ENCODE data around the gene PPA1.

PPA1 gene

GRCh38 chr10:70212879-70213278, 20.4 kb downstream of the PPA1 start:
- Histone ChIP-seq H3K27ac (ENCODE audit: insufficient read depth, low read depth, low read length, poor library complexity, severe bottlenecking) (no peak overlapping the region), H3K36me3 (ENCODE audit: control insufficient read depth, insufficient read depth, low read length) (peaks cover 21% of the 10 kb centered on the region), H3K9me3 (ENCODE audit: control insufficient read depth, low read length) (no peaks in the 10 kb centered on the region), H3K27me3 (ENCODE audit: control insufficient read depth, insufficient read depth, low read length, poor library complexity, severe bottlenecking) (no peaks in the 10 kb centered on the region), H3K4me3 (ENCODE audit: insufficient read depth, low read depth, low read length) (no peak overlapping the region), H3K4me1 (ENCODE audit: control insufficient read depth, insufficient read depth, low read length) (no peaks in the 10 kb centered on the region)
- WGBS, 2 experiments = 91 to 100% methylated on average over 1 of the region's 1 CpG

GRCh38 chr10:70212277-70212676, 21.0 kb downstream of the PPA1 start:
- Histone ChIP-seq H3K27me3 (ENCODE audit: control insufficient read depth, insufficient read depth, low read length, poor library complexity, severe bottlenecking) (no peaks in the 10 kb centered on the region), H3K36me3 (ENCODE audit: control insufficient read depth, insufficient read depth, low read length) (peaks cover 24% of the 10 kb centered on the region), H3K27ac (ENCODE audit: insufficient read depth, low read depth, low read length, poor library complexity, severe bottlenecking) (no peak overlapping the region), H3K4me1 (ENCODE audit: control insufficient read depth, insufficient read depth, low read length) (no peaks in the 10 kb centered on the region), H3K9me3 (ENCODE audit: control insufficient read depth, low read length) (no peaks in the 10 kb centered on the region), H3K4me3 (ENCODE audit: insufficient read depth, low read depth, low read length) (no peak overlapping the region)

GRCh38 chr10:70206762-70207161, 26.5 kb downstream of the PPA1 start:
- H3K36me3 ChIP-seq (ENCODE audit: control insufficient read depth, insufficient read depth, low read length) = peaks cover 20% of the 10 kb centered on the region
- no peak overlapping the region for H3K27ac ChIP-seq (ENCODE audit: insufficient read depth, low read depth, low read length, poor library complexity, severe bottlenecking)
- WGBS, 2 experiments = 87 to 92% methylated on average over 3 of the region's 5 CpGs
- no peaks in the 10 kb centered on the region for H3K27me3 ChIP-seq (ENCODE audit: control insufficient read depth, insufficient read depth, low read length, poor library complexity, severe bottlenecking)
- H3K4me3 ChIP-seq (ENCODE audit: insufficient read depth, low read depth, low read length) = no peak overlapping the region
- H3K4me1 ChIP-seq (ENCODE audit: control insufficient read depth, insufficient read depth, low read length) = no peaks in the 10 kb centered on the region
- no peaks in the 10 kb centered on the region for H3K9me3 ChIP-seq (ENCODE audit: control insufficient read depth, low read length)

- Histone ChIP-seq H3K27ac (ENCODE audit: insufficient read depth, low read depth, low read length, poor library complexity, severe bottlenecking) (no peak overlapping the region), H3K4me3 (ENCODE audit: insufficient read depth, low read depth, low read length) (no peak overlapping the region), H3K36me3 (ENCODE audit: control insufficient read depth, insufficient read depth, low read length) (peaks cover 5% of the 10 kb centered on the region), H3K9me3 (ENCODE audit: control insufficient read depth, low read length) (no peaks in the 10 kb centered on the region), H3K27me3 (ENCODE audit: control insufficient read depth, insufficient read depth, low read length, poor library complexity, severe bottlenecking) (no peaks in the 10 kb centered on the region), H3K4me1 (ENCODE audit: control insufficient read depth, insufficient read depth, low read length) (no peaks in the 10 kb centered on the region)
- 100% methylated on average over 1 of the region's 1 CpG for WGBS, 2 experiments
Observed at GRCh38 chr10:70201105-70201504, 32.1 kb downstream of the PPA1 start.

GRCh38 chr10:70198696-70199466, 34.3 kb downstream of the PPA1 start:
- Histone ChIP-seq H3K36me3 (ENCODE audit: control insufficient read depth, insufficient read depth, low read length) (no peaks in the 10 kb centered on the region), H3K27me3 (ENCODE audit: control insufficient read depth, insufficient read depth, low read length, poor library complexity, severe bottlenecking) (no peaks in the 10 kb centered on the region)

GRCh38 chr10:70197235-70197945, 35.8 kb downstream of the PPA1 start:
- Histone ChIP-seq H3K4me1 (ENCODE audit: control insufficient read depth, insufficient read depth, low read length) (no peaks in the 10 kb centered on the region), H3K9me3 (ENCODE audit: control insufficient read depth, low read length) (no peaks in the 10 kb centered on the region), H3K27me3 (ENCODE audit: control insufficient read depth, insufficient read depth, low read length, poor library complexity, severe bottlenecking) (no peaks in the 10 kb centered on the region), H3K4me3 (ENCODE audit: insufficient read depth, low read depth, low read length) (no peak overlapping the region), H3K27ac (ENCODE audit: insufficient read depth, low read depth, low read length, poor library complexity, severe bottlenecking) (no peak overlapping the region), H3K36me3 (ENCODE audit: control insufficient read depth, insufficient read depth, low read length) (no peaks in the 10 kb centered on the region)
- 89 to 93% methylated on average over 7 of the region's 7 CpGs for WGBS, 2 experiments

More at GRCh38 chr10:70198696-70199466, 34.3 kb downstream of the PPA1 start:
- H3K27ac ChIP-seq (ENCODE audit: insufficient read depth, low read depth, low read length, poor library complexity, severe bottlenecking) = no peak overlapping the region
- no peak overlapping the region for H3K4me3 ChIP-seq (ENCODE audit: insufficient read depth, low read depth, low read length)
- no peaks in the 10 kb centered on the region for H3K4me1 ChIP-seq (ENCODE audit: control insufficient read depth, insufficient read depth, low read length)
- WGBS, 2 experiments = 90 to 95% methylated on average over 3 to 5 of the region's 5 CpGs
- no peaks in the 10 kb centered on the region for H3K9me3 ChIP-seq (ENCODE audit: control insufficient read depth, low read length)

GRCh38 chr10:70193391-70193844, 39.8 kb downstream of the PPA1 start:
- Histone ChIP-seq H3K27ac (ENCODE audit: insufficient read depth, low read depth, low read length, poor library complexity, severe bottlenecking) (no peak overlapping the region), H3K27me3 (ENCODE audit: control insufficient read depth, insufficient read depth, low read length, poor library complexity, severe bottlenecking) (no peaks in the 10 kb centered on the region), H3K9me3 (ENCODE audit: control insufficient read depth, low read length) (no peaks in the 10 kb centered on the region), H3K4me3 (ENCODE audit: insufficient read depth, low read depth, low read length) (no peak overlapping the region), H3K4me1 (ENCODE audit: control insufficient read depth, insufficient read depth, low read length) (no peaks in the 10 kb centered on the region), H3K36me3 (ENCODE audit: control insufficient read depth, insufficient read depth, low read length) (no peaks in the 10 kb centered on the region)
- WGBS, 2 experiments = 93 to 96% methylated on average over 7 of the region's 7 CpGs

- WGBS, 2 experiments = 88 to 90% methylated on average over 5 of the region's 5 CpGs
- Histone ChIP-seq H3K27me3 (ENCODE audit: control insufficient read depth, insufficient read depth, low read length, poor library complexity, severe bottlenecking) (no peaks in the 10 kb centered on the region), H3K27ac (ENCODE audit: insufficient read depth, low read depth, low read length, poor library complexity, severe bottlenecking) (no peak overlapping the region), H3K4me1 (ENCODE audit: control insufficient read depth, insufficient read depth, low read length) (no peaks in the 10 kb centered on the region), H3K36me3 (ENCODE audit: control insufficient read depth, insufficient read depth, low read length) (no peaks in the 10 kb centered on the region), H3K9me3 (ENCODE audit: control insufficient read depth, low read length) (no peaks in the 10 kb centered on the region), H3K4me3 (ENCODE audit: insufficient read depth, low read depth, low read length) (no peak overlapping the region)
Observed at GRCh38 chr10:70192326-70192968, 40.8 kb downstream of the PPA1 start.

GRCh38 chr10:70191972-70192305, 41.3 kb downstream of the PPA1 start:
- no peaks in the 10 kb centered on the region for H3K9me3 ChIP-seq (ENCODE audit: control insufficient read depth, low read length)
- no peaks in the 10 kb centered on the region for H3K36me3 ChIP-seq (ENCODE audit: control insufficient read depth, insufficient read depth, low read length)
- H3K27ac ChIP-seq (ENCODE audit: insufficient read depth, low read depth, low read length, poor library complexity, severe bottlenecking) = no peak overlapping the region
- H3K4me3 ChIP-seq (ENCODE audit: insufficient read depth, low read depth, low read length) = no peak overlapping the region
- H3K27me3 ChIP-seq (ENCODE audit: control insufficient read depth, insufficient read depth, low read length, poor library complexity, severe bottlenecking) = no peaks in the 10 kb centered on the region
- H3K4me1 ChIP-seq (ENCODE audit: control insufficient read depth, insufficient read depth, low read length) = no peaks in the 10 kb centered on the region

- Histone ChIP-seq H3K4me3 (ENCODE audit: insufficient read depth, low read depth, low read length) (no peak overlapping the region), H3K36me3 (ENCODE audit: control insufficient read depth, insufficient read depth, low read length) (no peaks in the 10 kb centered on the region), H3K27ac (ENCODE audit: insufficient read depth, low read depth, low read length, poor library complexity, severe bottlenecking) (no peak overlapping the region), H3K9me3 (ENCODE audit: control insufficient read depth, low read length) (no peaks in the 10 kb centered on the region), H3K27me3 (ENCODE audit: control insufficient read depth, insufficient read depth, low read length, poor library complexity, severe bottlenecking) (no peaks in the 10 kb centered on the region), H3K4me1 (ENCODE audit: control insufficient read depth, insufficient read depth, low read length) (no peaks in the 10 kb centered on the region)
- WGBS, 2 experiments = 89% methylated on average over 3 to 4 of the region's 4 CpGs
Observed at GRCh38 chr10:70191161-70191971, 41.9 kb downstream of the PPA1 start.

Measured in ectodermal cell (in vitro differentiated cells).